Breast epithelium (tissue), 3 donors: ENCODE results near the gene YJU2.

ENCODE experiments used
- POLR2A ChIP-seq: fragments of 450-650 bp; IDR thresholded peaks from one replicate; pipeline ENCODE4 v1.6.1; 2016; ENCODE audit warnings: antibody characterized with exemption, mild to moderate bottlenecking, moderate library complexity
- POLR2AphosphoS5 ChIP-seq, 3 donors: sonication (generic); formaldehyde crosslinking; IDR thresholded peaks; one replicate each; pipeline ENCODE4 v1.6.1; 2017; ENCODE audit warnings: antibody characterized with exemption in 3 of 3
- TF ChIP-seq, protein P1 (sequence below), 3 donors: fragments of 450-650 bp; IDR thresholded peaks; one replicate each; pipeline ENCODE4 v1.5.1; 2016 to 2017; ENCODE audit warnings: antibody characterized with exemption in 3 of 3, mild to moderate bottlenecking in 3 of 3, moderate library complexity in 3 of 3

DNA sequence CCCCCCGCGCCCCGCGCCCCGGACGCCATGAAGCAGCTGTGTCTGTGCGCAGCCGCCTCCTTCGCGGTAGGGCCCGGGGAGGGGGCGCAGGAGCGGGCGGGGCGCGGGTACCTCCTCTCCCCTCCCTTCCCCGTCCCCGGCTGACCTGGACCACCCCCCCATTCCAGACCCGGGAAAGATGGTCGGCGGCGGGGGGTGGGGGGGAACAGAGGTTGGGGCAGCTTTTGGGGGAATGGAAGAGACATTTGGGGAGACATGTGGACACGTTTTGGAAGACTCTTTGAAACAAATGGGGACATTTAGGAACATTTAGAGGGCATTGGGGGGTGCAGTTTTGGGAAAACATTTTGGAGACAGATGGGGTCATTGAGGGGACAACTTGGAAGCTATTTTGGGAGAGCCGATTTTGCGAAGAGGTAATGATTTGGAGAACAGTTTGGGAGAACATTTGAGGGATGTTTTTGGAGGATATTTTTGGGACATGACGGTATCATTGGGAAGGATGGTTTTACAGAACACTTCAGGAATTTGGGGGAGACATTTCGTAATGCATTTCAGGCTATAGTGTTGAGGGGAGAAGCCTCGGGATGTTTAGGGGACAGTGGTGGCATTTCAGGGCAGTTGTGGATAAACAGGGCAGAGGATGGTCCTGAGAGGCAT, 48.3 kb upstream of the YJU2 start:
- TF ChIP-seq, protein P1, sequence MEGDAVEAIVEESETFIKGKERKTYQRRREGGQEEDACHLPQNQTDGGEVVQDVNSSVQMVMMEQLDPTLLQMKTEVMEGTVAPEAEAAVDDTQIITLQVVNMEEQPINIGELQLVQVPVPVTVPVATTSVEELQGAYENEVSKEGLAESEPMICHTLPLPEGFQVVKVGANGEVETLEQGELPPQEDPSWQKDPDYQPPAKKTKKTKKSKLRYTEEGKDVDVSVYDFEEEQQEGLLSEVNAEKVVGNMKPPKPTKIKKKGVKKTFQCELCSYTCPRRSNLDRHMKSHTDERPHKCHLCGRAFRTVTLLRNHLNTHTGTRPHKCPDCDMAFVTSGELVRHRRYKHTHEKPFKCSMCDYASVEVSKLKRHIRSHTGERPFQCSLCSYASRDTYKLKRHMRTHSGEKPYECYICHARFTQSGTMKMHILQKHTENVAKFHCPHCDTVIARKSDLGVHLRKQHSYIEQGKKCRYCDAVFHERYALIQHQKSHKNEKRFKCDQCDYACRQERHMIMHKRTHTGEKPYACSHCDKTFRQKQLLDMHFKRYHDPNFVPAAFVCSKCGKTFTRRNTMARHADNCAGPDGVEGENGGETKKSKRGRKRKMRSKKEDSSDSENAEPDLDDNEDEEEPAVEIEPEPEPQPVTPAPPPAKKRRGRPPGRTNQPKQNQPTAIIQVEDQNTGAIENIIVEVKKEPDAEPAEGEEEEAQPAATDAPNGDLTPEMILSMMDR (IDR thresholded peaks at IDR 0.05) = no peak
- TF ChIP-seq POLR2A = no peak
- TF ChIP-seq POLR2AphosphoS5 (IDR thresholded peaks at IDR 0.05) = no peak
